ENCODE results near the gene PRDM16. TPM values are rescaled to one million over a fixed set of nuclear protein-coding genes. Genes with fewer than 3 reads are reported as not detected.

Gene PRDM16
- total RNA-seq, 1 experiment from 2014 or later, result 22.3 TPM

- peak; percentile 36 for DNase-seq (ENCODE audit: low read depth, low spot score)
- in situ Hi-C loops (cut with HindIII; ENCODE audit: low pct_unique_long_range_greater_than_20kb, low sequenced_read_pairs), result no loop called here
Observed at GRCh38 chr1:3319874-3320245, 250.9 kb downstream of the PRDM16 start.

GRCh38 chr1:3320246-3321152, 251.5 kb downstream of the PRDM16 start:
- in situ Hi-C loops (cut with HindIII; ENCODE audit: low pct_unique_long_range_greater_than_20kb, low sequenced_read_pairs), result no loop called here
- TF ChIP-seq TCF7L2 (IDR thresholded peaks at IDR 0.05; ENCODE audit: low read depth, low read length) (peak; percentile 95), CTCF (IDR thresholded peaks at IDR 0.05) (no peak), POLR2AphosphoS5 (IDR thresholded peaks at IDR 0.05; ENCODE audit: low read depth, low read length) (no peak), SIN3A (IDR thresholded peaks at IDR 0.05; ENCODE audit: borderline replicate concordance, insufficient read depth, low read depth, low read length) (no peak)
- H3K4me3 ChIP-seq (ENCODE audit: low read depth in 2 of 2, low read length in 2 of 2), result no peak overlapping the region
- H3K27ac ChIP-seq (ENCODE audit: low read length), result peak overlapping the region; percentile 64
- no peaks in the 10 kb centered on the region for H3K36me3 ChIP-seq (ENCODE audit: control insufficient read depth, insufficient read depth, low read length)
- no TSS peak for BruUV-seq (replicated peaks)
- peaks cover 33% of the 10 kb centered on the region for H3K4me1 ChIP-seq (ENCODE audit: control insufficient read depth, insufficient read depth, low read length)
- intact Hi-C loops (cut with micrococcal nuclease; ENCODE audit: unreplicated experiment), result no loop called here
- CTCF ChIA-PET, result interaction anchor here (0.7 kb wide), 1 partner anchor 22 kb away, joined by 4 read pairs; no protein-coding TSS in a partner anchor
- no peaks in the 10 kb centered on the region for H3K9me3 ChIP-seq (ENCODE audit: control insufficient read depth, insufficient read depth, low read depth, low read length)
- POLR2A ChIA-PET, result no interaction called here
- no peaks in the 10 kb centered on the region for H3K27me3 ChIP-seq (ENCODE audit: control insufficient read depth, insufficient read depth, low read length)
- ATAC-seq (peak; percentile 15), DNase-seq (ENCODE audit: low read depth, low spot score) (no peak)

More at GRCh38 chr1:3319874-3320245, 250.9 kb downstream of the PRDM16 start:
- TF ChIP-seq TCF7L2 (IDR thresholded peaks at IDR 0.05; ENCODE audit: low read depth, low read length), result no peak
- TF ChIP-seq CTCF (IDR thresholded peaks at IDR 0.05), result peak; percentile 89
- ChIA-PET POLR2A (no interaction called here), CTCF (interaction anchor here (0.7 kb wide), 1 partner anchor 21 kb away, joined by 4 read pairs; no protein-coding TSS in a partner anchor)
- intact Hi-C loops (cut with micrococcal nuclease; ENCODE audit: unreplicated experiment), result no loop called here
- no TSS peak for BruUV-seq (replicated peaks)
- no peaks in the 10 kb centered on the region for H3K9me3 ChIP-seq (ENCODE audit: control insufficient read depth, insufficient read depth, low read depth, low read length)
- peaks cover 38% of the 10 kb centered on the region for H3K4me1 ChIP-seq (ENCODE audit: control insufficient read depth, insufficient read depth, low read length)
- no peak overlapping the region for H3K4me3 ChIP-seq (ENCODE audit: low read depth in 2 of 2, low read length in 2 of 2)
- peak overlapping the region; percentile 64 for H3K27ac ChIP-seq (ENCODE audit: low read length)
- no peaks in the 10 kb centered on the region for H3K27me3 ChIP-seq (ENCODE audit: control insufficient read depth, insufficient read depth, low read length)
- peak; percentile 81 for ATAC-seq
- H3K36me3 ChIP-seq (ENCODE audit: control insufficient read depth, insufficient read depth, low read length), result no peaks in the 10 kb centered on the region

- no peak overlapping the region for H3K4me3 ChIP-seq (ENCODE audit: low read depth in 2 of 2, low read length in 2 of 2)
- H3K9me3 ChIP-seq (ENCODE audit: control insufficient read depth, insufficient read depth, low read depth, low read length), result no peaks in the 10 kb centered on the region
- DNase-seq (ENCODE audit: low read depth, low spot score) (no peak), ATAC-seq (no peak)
- no peaks in the 10 kb centered on the region for H3K36me3 ChIP-seq (ENCODE audit: control insufficient read depth, insufficient read depth, low read length)
- peak overlapping the region; percentile 15; the same call in 1 of the 2 replicates for H3K27ac ChIP-seq (ENCODE audit: low read length)
- ChIA-PET CTCF (interaction anchor here (0.6 kb wide), 1 partner anchor 32 kb away, joined by 3 read pairs; no protein-coding TSS in a partner anchor), POLR2A (no interaction called here)
- in situ Hi-C loops (cut with HindIII; ENCODE audit: low pct_unique_long_range_greater_than_20kb, low sequenced_read_pairs), result no loop called here
- no peak for TF ChIP-seq POLR2AphosphoS5 (IDR thresholded peaks at IDR 0.05; ENCODE audit: low read depth, low read length)
- TF ChIP-seq SIN3A (IDR thresholded peaks at IDR 0.05; ENCODE audit: borderline replicate concordance, insufficient read depth, low read depth, low read length), result no peak
- TF ChIP-seq REST (IDR thresholded peaks at IDR 0.05; ENCODE audit: insufficient read depth in 1 of 2, low read depth in 2 of 2, low read length in 1 of 2), result no peak
- no peak for TF ChIP-seq CTCF (IDR thresholded peaks at IDR 0.05)
- TF ChIP-seq TCF7L2 (IDR thresholded peaks at IDR 0.05; ENCODE audit: low read depth, low read length), result no peak
- BruUV-seq (replicated peaks), result no TSS peak
- peaks cover 26% of the 10 kb centered on the region for H3K4me1 ChIP-seq (ENCODE audit: control insufficient read depth, insufficient read depth, low read length)
- intact Hi-C loops (cut with micrococcal nuclease; ENCODE audit: unreplicated experiment), result no loop called here
- no peaks in the 10 kb centered on the region for H3K27me3 ChIP-seq (ENCODE audit: control insufficient read depth, insufficient read depth, low read length)
Observed at GRCh38 chr1:3321559-3322449, 252.8 kb downstream of the PRDM16 start.
